Right lung (tissue), 5 donors: ENCODE measurements around the gene HDGF. TPM values are rescaled to one million over a fixed set of nuclear protein-coding genes. Genes with fewer than 3 reads are reported as not detected.

Source experiments
- DNase-seq, 2 donors: peaks; one replicate each; pipeline ENCODE4 v3.0.0-alpha.2; 2013
- polyA plus RNA-seq, 5 donors: library from polyadenylated mRNA; unstranded; fragments of 120-200 nt; gene quantifications; one replicate each; pipeline versions ENCODE4 v1.2.1 to v1.2.3, GENCODE V29; 2013; ENCODE audit warnings: inconsistent platforms in 1 of 5, low replicate concordance in 1 of 5; ENCODE audit not compliant: insufficient read length in 5 of 5, insufficient read depth in 1 of 5

HDGF gene
- polyA plus RNA-seq, 5 donors: 224 to 268 (median 246) TPM

DNA sequence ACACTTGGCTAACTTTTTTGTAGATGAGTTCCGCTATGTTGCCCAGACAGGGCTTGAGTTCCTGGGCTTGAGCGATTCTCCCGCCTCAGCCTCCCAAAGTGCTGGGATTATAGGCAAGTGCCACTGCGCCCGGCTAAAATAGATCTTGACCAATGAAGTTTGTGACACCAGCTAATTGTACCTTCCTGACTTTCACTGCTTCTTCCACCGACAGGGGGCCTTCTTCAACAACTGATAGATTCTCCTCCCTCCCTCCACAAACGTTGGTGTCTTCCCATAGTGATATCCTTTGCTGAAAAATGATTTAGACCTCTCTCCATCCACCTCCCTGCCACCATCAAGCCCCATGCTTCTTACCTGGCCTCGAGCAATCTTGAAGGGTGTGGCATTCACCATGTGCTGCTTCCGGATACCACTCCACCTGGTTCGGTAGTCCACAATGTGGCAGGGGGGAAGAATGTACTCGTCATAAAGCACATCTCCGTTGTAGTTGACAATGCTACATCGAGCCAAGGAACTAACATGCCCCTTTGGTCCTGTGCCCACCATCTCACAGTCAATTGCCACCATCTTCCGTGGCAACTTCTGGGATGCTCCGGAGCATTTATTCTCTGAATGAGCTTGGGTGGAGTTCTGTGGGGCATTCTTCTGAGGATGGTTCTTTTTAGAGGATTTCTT is 24.8 kb downstream of the HDGF start:
- DNase-seq: no peak

- DNase-seq: peak; percentile 82 to 88
Measured at GRCh38 chr1:156725683-156726280, 25.7 kb downstream of the HDGF start.

DNA sequence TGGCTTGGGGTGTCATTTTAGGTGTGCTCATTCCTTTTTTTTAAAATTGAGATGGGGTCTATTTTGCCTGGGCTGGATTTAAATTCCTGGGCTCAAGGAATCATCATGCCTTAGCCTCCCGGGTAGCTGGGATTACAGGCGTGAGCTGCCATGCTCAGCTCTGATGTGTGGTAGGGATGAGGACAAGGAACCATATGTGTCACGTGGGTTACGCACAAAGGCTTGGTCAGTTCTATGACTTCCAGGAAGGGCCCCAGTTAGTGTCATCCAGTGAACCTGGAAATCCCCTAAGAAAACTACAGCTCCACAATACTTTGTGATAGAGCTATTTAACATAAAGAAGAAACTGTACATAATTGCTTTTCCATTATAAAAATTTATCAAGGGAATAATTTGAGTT is 29.9 kb downstream of the HDGF start:
- no peak for DNase-seq

GRCh38 chr1:156721131-156721530 is 30.3 kb downstream of the HDGF start:
- DNase-seq: no peak

- no peak for DNase-seq
Measured at GRCh38 chr1:156717351-156717750, 34.1 kb downstream of the HDGF start.

GRCh38 chr1:156714830-156715229 is 36.6 kb downstream of the HDGF start:
- no peak for DNase-seq

- no peak for DNase-seq
Measured at GRCh38 chr1:156712626-156713025, 38.8 kb downstream of the HDGF start.

GRCh38 chr1:156711011-156711817 is 40.3 kb downstream of the HDGF start:
- no peak for DNase-seq

DNA sequence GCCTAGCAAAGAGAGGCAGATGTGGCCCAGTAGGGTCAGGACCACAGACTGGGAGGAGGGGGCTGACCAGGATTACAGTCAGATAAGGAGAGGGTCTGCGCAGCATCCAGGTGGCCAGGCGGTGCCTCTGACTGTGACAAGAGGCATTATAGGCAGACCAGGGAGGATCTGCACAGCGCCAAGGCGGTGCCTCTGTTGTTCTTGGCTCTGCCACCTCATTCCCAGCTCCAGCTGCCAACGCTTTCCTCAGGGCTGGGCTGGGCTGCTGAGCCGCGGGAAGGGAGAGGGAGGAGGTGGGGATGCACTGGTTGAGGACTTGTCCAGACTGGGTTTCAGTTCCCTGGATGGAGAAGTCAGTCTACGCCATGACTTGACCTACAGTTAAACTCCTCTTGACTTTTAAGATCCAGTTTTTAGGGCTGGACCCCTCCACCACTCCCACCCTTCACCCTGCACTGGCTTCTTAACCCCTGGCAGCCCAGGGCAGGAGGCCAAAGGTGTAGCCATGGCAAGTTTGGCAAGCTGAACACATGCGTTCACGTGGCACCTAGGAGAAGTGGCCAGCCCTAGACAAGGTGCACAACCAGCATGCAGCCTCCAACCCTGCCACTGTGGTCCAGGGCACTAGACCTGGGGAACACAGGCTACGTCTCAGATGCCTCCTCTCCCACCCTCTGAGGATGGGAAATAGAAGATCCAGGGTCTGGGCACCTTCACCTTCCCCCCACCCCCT is 41.6 kb downstream of the HDGF start:
- no peak for DNase-seq

- DNase-seq: no peak
Measured at GRCh38 chr1:156709031-156709430, 42.4 kb downstream of the HDGF start.

DNA sequence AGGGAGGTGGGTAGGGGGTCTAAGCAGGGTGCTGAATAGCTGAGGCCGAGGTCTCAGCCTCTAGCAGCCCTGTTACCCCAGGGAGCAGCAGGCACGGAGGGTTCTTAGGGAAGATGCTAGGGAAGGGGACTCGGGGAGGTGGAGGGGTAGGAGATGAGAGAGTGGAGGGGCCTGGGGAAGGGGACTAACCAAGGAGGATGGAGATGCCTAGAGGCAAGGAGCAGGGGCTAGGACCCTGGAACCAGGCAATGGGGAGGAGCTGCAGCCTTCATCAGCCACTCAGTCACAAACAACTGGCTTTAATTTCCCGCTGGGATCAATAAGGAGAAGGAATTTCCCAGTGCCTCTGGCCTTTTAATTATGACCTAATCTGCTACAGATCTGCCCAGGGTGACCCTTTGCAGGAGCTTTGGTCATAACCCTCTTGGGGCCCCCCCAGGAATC is 43.2 kb downstream of the HDGF start:
- no peak for DNase-seq

DNA sequence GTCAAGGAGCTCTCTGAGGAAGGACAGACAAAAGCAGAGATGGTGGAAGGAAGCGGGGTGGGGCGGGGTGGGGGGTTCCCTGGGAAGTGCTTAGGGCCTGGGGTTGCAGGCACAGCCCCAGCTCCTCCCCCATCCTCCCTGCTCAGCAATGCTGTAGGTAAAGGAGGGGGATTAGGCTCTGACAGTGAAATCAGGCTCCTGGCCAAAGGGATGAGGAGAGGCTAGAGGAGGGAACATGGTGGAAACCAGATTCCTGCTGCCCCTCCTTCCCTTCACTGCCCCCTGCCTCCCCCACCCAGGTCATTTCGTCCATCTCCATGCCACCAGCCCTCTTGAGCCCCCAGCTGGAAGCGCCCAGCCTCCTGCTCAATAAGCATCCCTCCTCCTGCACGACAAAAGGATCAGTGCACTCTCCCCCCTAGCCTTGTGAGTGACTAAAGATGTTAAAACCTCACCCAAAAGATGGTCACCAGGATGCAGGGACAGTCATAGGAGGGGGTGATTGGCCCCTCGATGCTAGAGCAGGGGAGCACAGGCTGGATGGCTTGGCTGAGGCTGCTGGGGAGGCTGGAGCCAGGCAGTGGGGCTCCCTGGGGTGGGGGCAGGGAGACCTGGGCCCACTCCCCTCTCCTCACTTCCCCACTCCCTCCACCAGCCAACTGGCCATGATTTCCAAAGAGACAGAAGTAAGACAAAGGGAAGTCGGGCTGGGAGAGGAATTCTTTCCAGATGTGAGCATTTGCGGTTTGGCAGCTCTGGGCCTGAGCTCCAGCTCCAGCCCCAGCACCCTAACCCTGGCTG is 43.9 kb downstream of the HDGF start:
- DNase-seq: no peak

GRCh38 chr1:156706657-156707416 is 44.6 kb downstream of the HDGF start:
- DNase-seq: peak; percentile 71 to 77

- DNase-seq: peak; percentile 68 to 75
Measured at GRCh38 chr1:156705918-156706656, 45.4 kb downstream of the HDGF start.

DNA sequence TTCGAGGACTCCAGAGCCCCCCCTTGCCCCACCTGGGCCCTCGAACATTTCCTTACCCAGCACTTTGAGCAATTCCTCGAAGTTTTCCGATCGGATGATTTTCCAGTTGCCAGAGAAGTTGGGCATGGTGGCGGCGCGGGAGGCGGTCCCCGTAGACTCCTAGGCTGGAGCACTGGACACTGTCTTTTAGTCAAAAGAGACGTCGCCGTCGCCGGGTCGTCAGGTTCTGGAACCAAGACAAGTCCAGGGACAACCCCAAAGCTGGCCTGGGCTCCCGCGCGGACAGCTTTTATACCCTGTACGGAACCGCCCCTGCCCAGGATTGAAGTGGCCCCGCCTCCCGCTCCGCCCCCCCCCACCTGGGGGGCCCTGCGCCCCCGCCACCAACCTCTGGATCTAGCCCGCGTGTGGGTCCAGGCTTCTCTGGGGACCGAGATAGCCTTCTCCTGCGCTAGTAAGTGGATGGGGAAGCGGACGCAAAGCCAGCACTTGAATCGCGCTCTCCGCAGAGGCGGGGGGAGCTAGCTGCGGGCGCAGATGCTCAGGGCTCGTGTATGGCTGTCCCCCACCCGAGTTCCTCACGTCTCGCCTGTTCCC is 46.1 kb downstream of the HDGF start, which contains the start of gene CRABP2:
Gene CRABP2 (minus strand): TSS at position 263 of the 597 bp plus-strand sequence. CDS start 137 bp downstream, at position 126.
- peak in 1 of 2 donors; percentile 51 for DNase-seq

DNA sequence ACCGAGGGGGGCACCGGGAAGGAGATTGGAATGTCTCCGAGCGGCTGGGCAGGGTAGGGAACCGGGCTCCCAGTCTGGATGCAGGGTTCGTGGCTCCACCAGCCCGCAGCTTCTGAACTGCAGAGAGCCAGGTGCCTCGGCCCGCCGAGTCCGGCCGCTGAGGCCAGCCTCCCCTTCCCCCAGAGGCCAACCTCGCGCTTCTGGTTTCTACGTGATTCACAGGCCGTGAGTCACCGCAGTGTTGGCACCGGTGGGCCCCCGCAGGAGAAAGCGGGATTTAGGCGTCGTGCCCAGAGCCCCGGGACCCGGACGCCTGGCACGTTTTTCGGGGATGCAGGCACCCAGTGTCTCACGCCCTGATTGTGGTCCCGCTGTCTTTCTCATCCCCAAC is 46.5 kb downstream of the HDGF start:
- DNase-seq: no peak

GRCh38 chr1:156704166-156704711 is 47.2 kb downstream of the HDGF start:
- DNase-seq: no peak

GRCh38 chr1:156703741-156704140 is 47.7 kb downstream of the HDGF start:
- no peak for DNase-seq

DNA sequence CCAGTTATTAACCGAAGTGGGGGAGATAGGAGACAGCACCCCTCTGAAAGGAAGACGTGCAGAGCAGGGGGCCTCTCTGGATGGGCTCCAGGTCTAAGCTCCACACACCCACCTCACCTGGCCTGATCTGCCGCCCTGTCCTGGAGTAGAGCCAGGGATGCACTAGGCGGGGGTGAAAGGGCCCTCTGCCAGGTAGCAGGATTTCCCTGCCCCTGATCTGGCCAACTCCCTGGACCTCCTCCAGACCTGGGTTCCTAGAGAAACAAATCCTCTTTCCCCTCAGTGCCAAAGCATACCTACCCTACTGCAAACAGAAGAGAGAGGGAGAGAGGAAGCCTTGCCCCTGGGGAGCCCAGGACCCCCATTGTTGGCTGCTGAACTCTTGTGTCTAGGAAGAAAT is 48.1 kb downstream of the HDGF start:
- DNase-seq: no peak
